ENCODE measurements around the gene IGSF21. TPM values are rescaled to one million over a fixed set of nuclear protein-coding genes. Genes with fewer than 3 reads are reported as not detected.

IGSF21 gene
- total and polyA plus RNA-seq, 2 of the 4 experiments (the other 2 are of a cell fraction), result not detected

DNA sequence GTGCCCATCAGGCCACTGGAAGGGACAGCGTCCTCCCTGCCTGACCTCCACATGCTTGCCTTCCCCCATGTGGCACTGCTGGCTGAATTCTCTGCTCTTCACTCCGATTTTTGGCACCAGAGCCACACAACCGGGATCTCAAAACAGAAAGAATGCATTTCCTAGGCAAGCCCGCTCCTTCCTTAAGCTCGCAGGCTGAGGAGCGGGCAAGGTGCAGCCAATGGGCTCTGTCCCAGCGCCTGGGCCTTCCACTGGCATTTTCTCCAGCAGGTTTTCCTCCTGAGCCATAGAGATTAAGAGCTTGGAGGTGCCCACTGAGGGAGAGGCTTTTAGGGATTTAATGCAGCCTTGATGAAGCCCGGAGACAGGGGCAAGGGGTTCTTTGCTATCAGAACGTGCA, 158.0 kb downstream of the IGSF21 start:
- H3K9me3 ChIP-seq (ENCODE audit: control insufficient read depth, insufficient read depth, low read length), result peaks cover 33% of the 10 kb centered on the region
- ChIA-PET CTCF (no interaction called here), POLR2A (ENCODE audit: unreplicated experiment) (no interaction called here)
- H2BK120ac ChIP-seq (ENCODE audit: low read depth, low read length), result no peak overlapping the region
- no peak overlapping the region for H3K9ac ChIP-seq (ENCODE audit: low read depth, low read length)
- H3K27ac ChIP-seq (ENCODE audit: insufficient read depth, low read length), result no peak overlapping the region
- no peak overlapping the region for H2AK5ac ChIP-seq (ENCODE audit: low read depth, low read length)
- no peak overlapping the region for H3K14ac ChIP-seq (replicated peaks; ENCODE audit: low read depth, low read length)
- intact Hi-C loops (cut with micrococcal nuclease), result no loop called here
- H3K56ac ChIP-seq (ENCODE audit: extremely low read depth, insufficient read depth, low read length), result no peak overlapping the region
- no peaks in the 10 kb centered on the region for H3K79me1 ChIP-seq (ENCODE audit: low read depth in 1 of 2, low read length in 2 of 2)
- no TSS peak for BruUV-seq (replicated peaks)
- no peaks in the 10 kb centered on the region for H3K27me3 ChIP-seq (ENCODE audit: control insufficient read depth, insufficient read depth, low read length)
- dilution Hi-C loops (cut with HindIII; ENCODE audit: low sequenced_read_pairs, unreplicated experiment), result no loop called here
- H3K4me2 ChIP-seq (ENCODE audit: low read depth, low read length), result no peak overlapping the region
- DNase-seq (no peak), ATAC-seq (ENCODE audit: low read depth) (no peak)
- no peak overlapping the region for H3K18ac ChIP-seq (ENCODE audit: low read depth, low read length)
- H2BK15ac ChIP-seq (ENCODE audit: low read depth, low read length), result no peak overlapping the region
- H2BK5ac ChIP-seq (ENCODE audit: low read depth, low read length, poor library complexity, severe bottlenecking), result no peak overlapping the region
- no peak overlapping the region for H2AFZ ChIP-seq (replicated peaks; ENCODE audit: low read length, poor library complexity)
- no peak overlapping the region for H3K4me3 ChIP-seq (ENCODE audit: insufficient read depth, low read depth, low read length)
- no peak overlapping the region for H4K8ac ChIP-seq (ENCODE audit: low read depth in 2 of 2, low read length in 2 of 2)
- no peak overlapping the region for H4K91ac ChIP-seq (ENCODE audit: insufficient read depth, low read depth, low read length)
- in situ Hi-C loops (cut with MboI; ENCODE audit: low sequenced_read_pairs), result no loop called here
- H3K36me3 ChIP-seq (ENCODE audit: control insufficient read depth, insufficient read depth, low read length), result no peaks in the 10 kb centered on the region
- H2BK20ac ChIP-seq (ENCODE audit: low read depth, low read length), result no peak overlapping the region
- H3K4ac ChIP-seq (ENCODE audit: low read depth, low read length), result no peak overlapping the region
- no peak overlapping the region for H2AK9ac ChIP-seq (replicated peaks; ENCODE audit: low read depth, low read length, poor library complexity)
- no peak overlapping the region for H3K23ac ChIP-seq (ENCODE audit: low read depth, low read length)
- no peak overlapping the region for H4K5ac ChIP-seq (ENCODE audit: low read depth, low read length)
- H3K4me1 ChIP-seq (ENCODE audit: control insufficient read depth, insufficient read depth, low read length), result no peaks in the 10 kb centered on the region
- no peaks in the 10 kb centered on the region for H4K20me1 ChIP-seq (ENCODE audit: insufficient read depth, low read length)
- TF ChIP-seq MAFK (IDR thresholded peaks at IDR 0.05; ENCODE audit: low read depth, low read length) (no peak), NFE2L2 (IDR thresholded peaks at IDR 0.05; ENCODE audit: low read depth, low read length) (no peak), POLR2A (IDR thresholded peaks at IDR 0.05; ENCODE audit: low read depth, low read length) (no peak), RCOR1 (IDR thresholded peaks at IDR 0.05; ENCODE audit: insufficient replicate concordance, low read length) (no peak), MXI1 (IDR thresholded peaks at IDR 0.05; ENCODE audit: borderline replicate concordance, low read depth, low read length) (no peak), MAZ (IDR thresholded peaks at IDR 0.05; ENCODE audit: borderline replicate concordance, low read depth, low read length) (no peak), FOS (IDR thresholded peaks at IDR 0.05; ENCODE audit: low read depth, low read length) (no peak)
- 58% methylated on average over 4 of the region's 9 CpGs; no CpG with 5 or more reads in 1 of the 2 experiments for WGBS, 2 experiments (ENCODE audit: extremely low coverage in 2 of 2, insufficient read length in 1 of 2)
- H3K9me1 ChIP-seq (ENCODE audit: insufficient read depth, low read length), result no peaks in the 10 kb centered on the region

Measured in IMR-90 (cell line).